ENCODE measurements around the gene RABAC1.

The RABAC1 gene

GRCh38 chr19:41913538-41914423 lies 45.3 kb downstream of the RABAC1 start:
- Histone ChIP-seq H3K27ac (ENCODE audit: insufficient read depth, low read depth, low read length, poor library complexity, severe bottlenecking) (no peak overlapping the region), H3K4me3 (ENCODE audit: insufficient read depth, low read depth, low read length) (no peak overlapping the region), H3K9me3 (ENCODE audit: control insufficient read depth, low read length) (no peaks in the 10 kb centered on the region), H3K4me1 (ENCODE audit: control insufficient read depth, insufficient read depth, low read length) (peaks cover 8% of the 10 kb centered on the region), H3K36me3 (ENCODE audit: control insufficient read depth, insufficient read depth, low read length) (no peaks in the 10 kb centered on the region), H3K27me3 (ENCODE audit: control insufficient read depth, insufficient read depth, low read length, poor library complexity, severe bottlenecking) (peaks cover 96% of the 10 kb centered on the region)
- 11 to 14% methylated on average over 21 of the region's 21 CpGs for WGBS, 2 experiments

GRCh38 chr19:41912899-41913537 lies 46.1 kb downstream of the RABAC1 start:
- H3K27me3 ChIP-seq (ENCODE audit: control insufficient read depth, insufficient read depth, low read length, poor library complexity, severe bottlenecking): peaks cover 88% of the 10 kb centered on the region
- no peak overlapping the region for H3K27ac ChIP-seq (ENCODE audit: insufficient read depth, low read depth, low read length, poor library complexity, severe bottlenecking)
- 1% methylated on average over 51 of the region's 51 CpGs for WGBS, 2 experiments
- peaks cover 8% of the 10 kb centered on the region for H3K4me1 ChIP-seq (ENCODE audit: control insufficient read depth, insufficient read depth, low read length)
- H3K36me3 ChIP-seq (ENCODE audit: control insufficient read depth, insufficient read depth, low read length): no peaks in the 10 kb centered on the region
- no peaks in the 10 kb centered on the region for H3K9me3 ChIP-seq (ENCODE audit: control insufficient read depth, low read length)
- H3K4me3 ChIP-seq (ENCODE audit: insufficient read depth, low read depth, low read length): no peak overlapping the region

GRCh38 chr19:41911889-41912731 lies 47.0 kb downstream of the RABAC1 start:
- no peak overlapping the region for H3K27ac ChIP-seq (ENCODE audit: insufficient read depth, low read depth, low read length, poor library complexity, severe bottlenecking)
- no peaks in the 10 kb centered on the region for H3K36me3 ChIP-seq (ENCODE audit: control insufficient read depth, insufficient read depth, low read length)
- WGBS, 2 experiments: 15 to 20% methylated on average over 29 of the region's 29 CpGs
- peaks cover 79% of the 10 kb centered on the region for H3K27me3 ChIP-seq (ENCODE audit: control insufficient read depth, insufficient read depth, low read length, poor library complexity, severe bottlenecking)
- H3K4me3 ChIP-seq (ENCODE audit: insufficient read depth, low read depth, low read length): no peak overlapping the region
- H3K4me1 ChIP-seq (ENCODE audit: control insufficient read depth, insufficient read depth, low read length): peaks cover 8% of the 10 kb centered on the region
- no peaks in the 10 kb centered on the region for H3K9me3 ChIP-seq (ENCODE audit: control insufficient read depth, low read length)

- H3K4me1 ChIP-seq (ENCODE audit: control insufficient read depth, insufficient read depth, low read length): peaks cover 8% of the 10 kb centered on the region
- H3K27ac ChIP-seq (ENCODE audit: insufficient read depth, low read depth, low read length, poor library complexity, severe bottlenecking): no peak overlapping the region
- no peak overlapping the region for H3K4me3 ChIP-seq (ENCODE audit: insufficient read depth, low read depth, low read length)
- 85 to 87% methylated on average over 13 of the region's 13 CpGs for WGBS, 2 experiments
- H3K9me3 ChIP-seq (ENCODE audit: control insufficient read depth, low read length): no peaks in the 10 kb centered on the region
- H3K36me3 ChIP-seq (ENCODE audit: control insufficient read depth, insufficient read depth, low read length): no peaks in the 10 kb centered on the region
- peaks cover 71% of the 10 kb centered on the region for H3K27me3 ChIP-seq (ENCODE audit: control insufficient read depth, insufficient read depth, low read length, poor library complexity, severe bottlenecking)
These were observed 47.9 kb downstream of the RABAC1 start for GRCh38 chr19:41910992-41911888.

- 79 to 80% methylated on average over 12 of the region's 12 CpGs for WGBS, 2 experiments
- Histone ChIP-seq H3K4me3 (ENCODE audit: insufficient read depth, low read depth, low read length) (no peak overlapping the region), H3K4me1 (ENCODE audit: control insufficient read depth, insufficient read depth, low read length) (peaks cover 8% of the 10 kb centered on the region), H3K36me3 (ENCODE audit: control insufficient read depth, insufficient read depth, low read length) (no peaks in the 10 kb centered on the region), H3K27ac (ENCODE audit: insufficient read depth, low read depth, low read length, poor library complexity, severe bottlenecking) (no peak overlapping the region), H3K27me3 (ENCODE audit: control insufficient read depth, insufficient read depth, low read length, poor library complexity, severe bottlenecking) (peaks cover 62% of the 10 kb centered on the region), H3K9me3 (ENCODE audit: control insufficient read depth, low read length) (no peaks in the 10 kb centered on the region)
These were observed 48.7 kb downstream of the RABAC1 start for GRCh38 chr19:41910240-41910991.

- Histone ChIP-seq H3K9me3 (ENCODE audit: control insufficient read depth, low read length) (no peaks in the 10 kb centered on the region), H3K27ac (ENCODE audit: insufficient read depth, low read depth, low read length, poor library complexity, severe bottlenecking) (no peak overlapping the region), H3K4me3 (ENCODE audit: insufficient read depth, low read depth, low read length) (no peak overlapping the region), H3K36me3 (ENCODE audit: control insufficient read depth, insufficient read depth, low read length) (no peaks in the 10 kb centered on the region), H3K27me3 (ENCODE audit: control insufficient read depth, insufficient read depth, low read length, poor library complexity, severe bottlenecking) (peaks cover 55% of the 10 kb centered on the region), H3K4me1 (ENCODE audit: control insufficient read depth, insufficient read depth, low read length) (peaks cover 8% of the 10 kb centered on the region)
- 71 to 72% methylated on average over 13 of the region's 13 CpGs for WGBS, 2 experiments
These were observed 49.4 kb downstream of the RABAC1 start for GRCh38 chr19:41909706-41910105.

GRCh38 chr19:41908724-41909464 lies 50.2 kb downstream of the RABAC1 start:
- Histone ChIP-seq H3K27me3 (ENCODE audit: control insufficient read depth, insufficient read depth, low read length, poor library complexity, severe bottlenecking) (peaks cover 47% of the 10 kb centered on the region), H3K36me3 (ENCODE audit: control insufficient read depth, insufficient read depth, low read length) (no peaks in the 10 kb centered on the region), H3K4me1 (ENCODE audit: control insufficient read depth, insufficient read depth, low read length) (peaks cover 8% of the 10 kb centered on the region), H3K9me3 (ENCODE audit: control insufficient read depth, low read length) (no peaks in the 10 kb centered on the region), H3K27ac (ENCODE audit: insufficient read depth, low read depth, low read length, poor library complexity, severe bottlenecking) (no peak overlapping the region), H3K4me3 (ENCODE audit: insufficient read depth, low read depth, low read length) (no peak overlapping the region)
- 88 to 91% methylated on average over 11 of the region's 11 CpGs for WGBS, 2 experiments

- Histone ChIP-seq H3K9me3 (ENCODE audit: control insufficient read depth, low read length) (no peaks in the 10 kb centered on the region), H3K27me3 (ENCODE audit: control insufficient read depth, insufficient read depth, low read length, poor library complexity, severe bottlenecking) (peaks cover 39% of the 10 kb centered on the region), H3K4me1 (ENCODE audit: control insufficient read depth, insufficient read depth, low read length) (peaks cover 3% of the 10 kb centered on the region), H3K4me3 (ENCODE audit: insufficient read depth, low read depth, low read length) (no peak overlapping the region), H3K36me3 (ENCODE audit: control insufficient read depth, insufficient read depth, low read length) (peaks cover under 1% of the 10 kb centered on the region), H3K27ac (ENCODE audit: insufficient read depth, low read depth, low read length, poor library complexity, severe bottlenecking) (no peak overlapping the region)
- 88 to 92% methylated on average over 25 of the region's 25 CpGs for WGBS, 2 experiments
These were observed 51.0 kb downstream of the RABAC1 start for GRCh38 chr19:41907994-41908615.

All from ectodermal cell (in vitro differentiated cells).